Fibroblast of villous mesenchyme (primary cell): ENCODE data around the gene SLC9A5. TPM values are rescaled to one million over a fixed set of nuclear protein-coding genes. Genes with fewer than 3 reads are reported as not detected.
A peak's percentile ranks its signal among the peaks of the same experiment; 100 is the strongest.

Experiments used
- DNase-seq: peaks from one replicate; pipeline ENCODE4 v3.0.0-alpha.2; 2010; ENCODE audit warnings: low read depth
- H3K4me3 ChIP-seq: 2 replicates; pipeline ENCODE4 v1.5.1; 2011; ENCODE audit warnings: low read depth, mild to moderate bottlenecking, low read length
- total RNA-seq: library from RNA; depleted of rRNA; stranded (reverse); fragments of >200 nt; gene quantifications from 2 replicates; pipeline ENCODE4 v1.2.3, GENCODE V29; 2012
- TF ChIP-seq, protein P1 (sequence below): IDR thresholded peaks from 2 replicates; pipeline ENCODE4 v1.5.1; 2012; ENCODE audit warnings: low read depth, mild to moderate bottlenecking, low read length; ENCODE audit not compliant: insufficient read depth

SLC9A5 gene
- total RNA-seq, 1 donor = 2.2 TPM

DNA sequence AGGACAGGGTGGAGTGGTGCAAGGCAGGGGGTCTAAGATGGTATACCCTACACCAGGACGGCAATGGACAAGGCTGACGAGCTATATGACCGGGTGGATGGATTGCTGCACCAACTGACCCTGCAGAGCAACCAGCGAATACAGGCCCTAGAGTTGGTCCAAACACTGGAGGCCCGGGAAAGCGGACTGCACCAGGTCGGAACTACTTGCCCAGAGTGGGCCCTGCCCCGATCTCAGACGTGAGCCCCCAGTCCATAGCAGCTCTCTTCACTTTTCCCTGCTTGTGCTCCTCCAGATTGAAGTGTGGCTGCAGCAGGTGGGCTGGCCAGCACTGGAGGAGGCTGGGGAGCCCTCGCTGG is 33.6 kb downstream of the SLC9A5 start:
- no peak for DNase-seq
- H3K4me3 ChIP-seq = no peak overlapping the region
- TF ChIP-seq, protein P1, sequence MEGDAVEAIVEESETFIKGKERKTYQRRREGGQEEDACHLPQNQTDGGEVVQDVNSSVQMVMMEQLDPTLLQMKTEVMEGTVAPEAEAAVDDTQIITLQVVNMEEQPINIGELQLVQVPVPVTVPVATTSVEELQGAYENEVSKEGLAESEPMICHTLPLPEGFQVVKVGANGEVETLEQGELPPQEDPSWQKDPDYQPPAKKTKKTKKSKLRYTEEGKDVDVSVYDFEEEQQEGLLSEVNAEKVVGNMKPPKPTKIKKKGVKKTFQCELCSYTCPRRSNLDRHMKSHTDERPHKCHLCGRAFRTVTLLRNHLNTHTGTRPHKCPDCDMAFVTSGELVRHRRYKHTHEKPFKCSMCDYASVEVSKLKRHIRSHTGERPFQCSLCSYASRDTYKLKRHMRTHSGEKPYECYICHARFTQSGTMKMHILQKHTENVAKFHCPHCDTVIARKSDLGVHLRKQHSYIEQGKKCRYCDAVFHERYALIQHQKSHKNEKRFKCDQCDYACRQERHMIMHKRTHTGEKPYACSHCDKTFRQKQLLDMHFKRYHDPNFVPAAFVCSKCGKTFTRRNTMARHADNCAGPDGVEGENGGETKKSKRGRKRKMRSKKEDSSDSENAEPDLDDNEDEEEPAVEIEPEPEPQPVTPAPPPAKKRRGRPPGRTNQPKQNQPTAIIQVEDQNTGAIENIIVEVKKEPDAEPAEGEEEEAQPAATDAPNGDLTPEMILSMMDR = no peak

GRCh38 chr16:67283039-67283825 is 34.5 kb downstream of the SLC9A5 start:
- H3K4me3 ChIP-seq = no peak overlapping the region
- TF ChIP-seq, protein P1 = no peak
- peak; percentile 42 for DNase-seq

- no peak for DNase-seq
- H3K4me3 ChIP-seq = no peak overlapping the region
- TF ChIP-seq, protein P1 = no peak
These were observed 35.2 kb downstream of the SLC9A5 start for GRCh38 chr16:67283826-67284555.

DNA sequence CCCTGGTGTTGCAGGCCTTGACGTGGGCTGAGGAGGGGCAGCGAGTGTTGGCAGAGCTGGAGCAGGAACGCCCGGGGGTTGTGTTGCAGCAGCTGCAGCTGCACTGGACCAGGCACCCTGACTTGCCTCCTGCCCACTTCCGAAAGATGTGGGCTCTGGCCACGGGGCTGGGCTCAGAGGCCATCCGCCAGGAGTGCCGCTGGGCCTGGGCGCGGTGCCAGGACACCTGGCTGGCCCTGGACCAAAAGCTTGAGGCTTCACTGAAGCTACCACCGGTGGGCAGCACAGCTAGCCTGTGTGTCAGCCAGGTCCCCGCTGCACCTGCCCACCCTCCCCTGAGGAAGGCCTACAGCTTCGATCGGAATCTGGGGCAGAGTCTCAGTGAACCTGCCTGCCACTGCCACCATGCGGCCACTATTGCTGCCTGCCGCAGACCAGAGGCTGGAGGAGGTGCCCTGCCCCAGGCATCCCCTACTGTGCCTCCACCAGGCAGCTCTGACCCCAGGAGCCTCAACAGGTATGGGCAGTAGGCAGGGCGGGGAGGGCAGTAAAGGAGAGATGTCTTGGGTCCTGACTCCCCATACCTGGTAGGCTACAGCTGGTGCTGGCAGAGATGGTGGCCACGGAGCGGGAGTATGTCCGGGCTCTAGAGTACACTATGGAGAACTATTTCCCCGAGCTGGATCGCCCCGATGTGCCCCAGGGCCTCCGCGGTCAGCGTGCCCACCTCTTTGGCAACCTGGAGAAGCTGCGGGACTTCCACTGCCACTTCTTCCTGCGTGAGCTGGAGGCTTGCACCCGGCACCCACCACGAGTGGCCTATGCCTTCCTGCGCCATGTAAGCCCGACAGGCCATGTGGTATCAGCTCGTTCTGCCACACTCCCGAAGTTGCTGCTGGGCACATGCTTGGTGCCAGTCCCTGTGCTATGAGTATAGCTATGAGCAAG is 36.2 kb downstream of the SLC9A5 start:
- TF ChIP-seq, protein P1 = peak; percentile 37
- no peak for DNase-seq

DNA sequence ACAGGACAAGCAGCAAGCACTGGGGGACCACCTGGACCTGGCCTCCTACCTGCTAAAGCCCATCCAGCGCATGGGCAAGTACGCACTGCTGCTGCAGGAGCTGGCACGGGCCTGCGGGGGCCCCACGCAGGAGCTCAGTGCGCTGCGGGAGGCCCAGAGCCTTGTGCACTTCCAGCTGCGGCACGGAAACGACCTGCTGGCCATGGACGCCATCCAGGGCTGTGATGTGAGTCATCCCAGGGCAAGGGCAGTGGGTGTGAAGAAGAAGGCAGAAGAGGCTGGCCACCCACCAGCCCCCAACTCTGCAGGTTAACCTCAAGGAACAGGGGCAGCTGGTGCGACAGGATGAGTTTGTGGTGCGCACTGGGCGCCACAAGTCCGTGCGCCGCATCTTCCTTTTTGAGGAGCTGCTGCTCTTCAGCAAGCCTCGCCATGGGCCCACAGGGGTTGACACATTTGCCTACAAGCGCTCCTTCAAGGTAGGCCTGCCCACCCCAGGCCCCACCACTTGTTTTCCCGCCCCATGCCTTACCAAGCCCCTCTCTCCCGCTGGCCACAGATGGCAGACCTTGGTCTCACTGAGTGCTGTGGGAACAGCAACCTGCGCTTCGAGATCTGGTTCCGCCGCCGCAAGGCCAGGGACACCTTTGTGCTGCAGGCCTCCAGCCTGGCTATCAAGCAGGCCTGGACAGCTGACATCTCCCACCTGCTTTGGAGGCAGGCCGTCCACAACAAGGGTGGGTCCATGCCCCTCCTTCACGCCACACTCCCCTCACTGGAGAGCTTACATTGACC is 37.9 kb downstream of the SLC9A5 start:
- no peak overlapping the region for H3K4me3 ChIP-seq
- TF ChIP-seq, protein P1 = no peak
- no peak for DNase-seq

More for the DNA sequence above, 36.2 kb downstream of the SLC9A5 start:
- H3K4me3 ChIP-seq = no peak overlapping the region

DNA sequence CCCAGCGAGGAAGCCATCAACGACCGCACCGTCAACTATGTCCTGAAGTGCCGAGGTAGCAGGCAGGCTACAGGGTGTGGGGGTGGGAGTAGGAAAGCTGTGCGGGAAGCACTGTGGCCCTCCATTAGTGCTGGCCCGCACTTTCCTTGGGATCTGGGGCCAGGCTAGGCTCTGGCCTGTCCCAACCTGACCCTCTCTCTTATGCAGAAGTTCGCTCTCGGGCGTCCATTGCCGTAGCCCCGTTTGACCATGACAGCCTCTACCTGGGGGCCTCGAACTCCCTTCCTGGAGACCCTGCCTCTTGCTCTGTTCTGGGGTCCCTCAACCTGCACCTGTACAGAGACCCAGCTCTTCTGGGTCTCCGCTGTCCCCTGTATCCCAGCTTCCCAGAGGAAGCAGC is 39.2 kb downstream of the SLC9A5 start:
- TF ChIP-seq, protein P1 = no peak
- DNase-seq = no peak
- no peak overlapping the region for H3K4me3 ChIP-seq
